ENCODE results near the gene MYEOV. TPM values are rescaled to one million over a fixed set of nuclear protein-coding genes. Genes with fewer than 3 reads are reported as not detected.

MYEOV gene
- polyA plus RNA-seq, 1 donor (not counting 4 experiments of a cell fraction or from before 2014, with no cell fraction given) = 1.4 TPM

DNA sequence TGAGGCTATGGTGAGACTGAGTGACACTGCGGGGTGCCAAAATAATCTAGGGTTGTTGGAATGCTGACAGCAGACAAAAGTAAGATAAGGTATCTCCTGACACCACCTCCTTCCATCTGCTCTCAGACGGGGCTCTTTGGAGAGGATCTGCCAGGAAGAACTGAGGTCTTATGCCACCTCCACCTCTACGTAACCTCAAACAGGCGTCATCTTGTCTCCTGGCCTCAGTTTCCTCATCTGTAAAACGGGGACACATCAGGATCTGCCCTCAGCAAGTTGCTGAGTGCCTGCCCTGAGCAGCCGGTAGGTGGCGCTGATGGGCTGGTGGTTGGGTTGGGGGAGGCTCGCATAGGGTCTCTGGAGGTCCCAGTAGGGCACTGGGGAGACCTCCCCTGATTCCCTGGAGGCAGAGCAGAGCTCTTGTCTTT, 1.7 kb upstream of the MYEOV start:
- DNase-seq (ENCODE audit: low read depth, low spot score) = no peak
- H3K4me3 ChIP-seq (ENCODE audit: control insufficient read depth in 2 of 3, extremely low read depth in 1 of 3, insufficient read depth in 2 of 3, low read depth in 1 of 3, low read length in 3 of 3) = no peak overlapping the region
- H2AFZ ChIP-seq (ENCODE audit: control insufficient read depth, low read length) = no peak overlapping the region
- H3K27me3 ChIP-seq (ENCODE audit: control insufficient read depth, extremely low read depth, insufficient read depth, low read length) = no peaks in the 10 kb centered on the region
- H3K27ac ChIP-seq (ENCODE audit: control insufficient read depth, insufficient read depth, low read length) = no peak overlapping the region
- H4K20me1 ChIP-seq (ENCODE audit: control insufficient read depth, extremely low read depth, insufficient read depth, low read length) = no peaks in the 10 kb centered on the region
- H3K4me2 ChIP-seq (ENCODE audit: control insufficient read depth, extremely low read depth, insufficient read depth, low read depth, low read length) = no peak overlapping the region
- dilution Hi-C loops (cut with MboI; ENCODE audit: extremely low pct_ligation_motif_present, low sequenced_read_pairs) = no loop called here
- H3K4me1 ChIP-seq (ENCODE audit: control insufficient read depth, extremely low read depth, insufficient read depth, low read length) = peaks cover 21% of the 10 kb centered on the region
- H3K9me1 ChIP-seq (ENCODE audit: control insufficient read depth, extremely low read depth, insufficient read depth, low read length) = no peaks in the 10 kb centered on the region
- TF ChIP-seq, protein P1, sequence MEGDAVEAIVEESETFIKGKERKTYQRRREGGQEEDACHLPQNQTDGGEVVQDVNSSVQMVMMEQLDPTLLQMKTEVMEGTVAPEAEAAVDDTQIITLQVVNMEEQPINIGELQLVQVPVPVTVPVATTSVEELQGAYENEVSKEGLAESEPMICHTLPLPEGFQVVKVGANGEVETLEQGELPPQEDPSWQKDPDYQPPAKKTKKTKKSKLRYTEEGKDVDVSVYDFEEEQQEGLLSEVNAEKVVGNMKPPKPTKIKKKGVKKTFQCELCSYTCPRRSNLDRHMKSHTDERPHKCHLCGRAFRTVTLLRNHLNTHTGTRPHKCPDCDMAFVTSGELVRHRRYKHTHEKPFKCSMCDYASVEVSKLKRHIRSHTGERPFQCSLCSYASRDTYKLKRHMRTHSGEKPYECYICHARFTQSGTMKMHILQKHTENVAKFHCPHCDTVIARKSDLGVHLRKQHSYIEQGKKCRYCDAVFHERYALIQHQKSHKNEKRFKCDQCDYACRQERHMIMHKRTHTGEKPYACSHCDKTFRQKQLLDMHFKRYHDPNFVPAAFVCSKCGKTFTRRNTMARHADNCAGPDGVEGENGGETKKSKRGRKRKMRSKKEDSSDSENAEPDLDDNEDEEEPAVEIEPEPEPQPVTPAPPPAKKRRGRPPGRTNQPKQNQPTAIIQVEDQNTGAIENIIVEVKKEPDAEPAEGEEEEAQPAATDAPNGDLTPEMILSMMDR (optimal IDR thresholded peaks at IDR 0.05 in 1 of 3, IDR thresholded peaks at IDR 0.05 in 1 of 3, conservative IDR thresholded peaks at IDR 0.05 in 1 of 3; ENCODE audit: extremely low read depth in 1 of 3, insufficient read depth in 2 of 3, low read length in 3 of 3) = peak in 2 of 3 experiments; percentile 84
- TF ChIP-seq EZH2 (IDR thresholded peaks at IDR 0.05; ENCODE audit: low read length) = no peak
- H3K36me3 ChIP-seq (ENCODE audit: control insufficient read depth in 2 of 2, extremely low read depth in 1 of 2, insufficient read depth in 2 of 2, low read length in 2 of 2) = no peaks in the 10 kb centered on the region
- H3K79me2 ChIP-seq (ENCODE audit: control insufficient read depth, insufficient read depth, low read length) = no peaks in the 10 kb centered on the region
- H3K9ac ChIP-seq (ENCODE audit: control insufficient read depth, extremely low read depth, insufficient read depth, low read length) = no peak overlapping the region
- H3K9me3 ChIP-seq (ENCODE audit: control insufficient read depth, low read depth, low read length) = no peaks in the 10 kb centered on the region
- no peak for FAIRE-seq

DNA sequence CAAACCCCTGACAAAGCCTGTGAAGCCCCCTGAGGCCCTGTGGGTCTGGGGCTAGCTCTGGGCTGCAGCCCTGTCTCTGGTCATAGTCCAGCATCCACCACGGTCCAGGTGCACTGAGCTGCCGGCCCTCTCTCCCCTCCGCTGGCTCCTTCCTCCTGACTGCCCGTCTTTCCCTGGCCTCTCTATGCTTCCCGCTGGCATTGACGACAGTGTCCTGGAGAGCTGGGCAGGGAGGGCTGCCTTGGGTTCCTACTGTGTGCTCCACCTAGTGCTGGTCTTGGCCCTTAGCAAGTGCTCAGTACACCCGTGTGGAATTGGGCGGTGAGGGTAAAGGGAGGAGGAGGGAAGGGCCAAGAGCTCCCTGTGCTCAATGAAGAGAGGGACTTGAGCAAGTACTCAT, 868 bp upstream of the MYEOV start:
- DNase-seq (ENCODE audit: low read depth, low spot score) (no peak), FAIRE-seq (no peak)
- Histone ChIP-seq H4K20me1 (ENCODE audit: control insufficient read depth, extremely low read depth, insufficient read depth, low read length) (no peaks in the 10 kb centered on the region), H3K79me2 (ENCODE audit: control insufficient read depth, insufficient read depth, low read length) (no peaks in the 10 kb centered on the region), H3K27ac (ENCODE audit: control insufficient read depth, insufficient read depth, low read length) (no peak overlapping the region), H3K9me3 (ENCODE audit: control insufficient read depth, low read depth, low read length) (no peaks in the 10 kb centered on the region), H3K4me1 (ENCODE audit: control insufficient read depth, extremely low read depth, insufficient read depth, low read length) (peaks cover 28% of the 10 kb centered on the region), H3K36me3 (ENCODE audit: control insufficient read depth in 2 of 2, extremely low read depth in 1 of 2, insufficient read depth in 2 of 2, low read length in 2 of 2) (no peaks in the 10 kb centered on the region), H3K4me3 (ENCODE audit: control insufficient read depth in 2 of 3, extremely low read depth in 1 of 3, insufficient read depth in 2 of 3, low read depth in 1 of 3, low read length in 3 of 3) (no peak overlapping the region), H3K9ac (ENCODE audit: control insufficient read depth, extremely low read depth, insufficient read depth, low read length) (no peak overlapping the region), H3K4me2 (ENCODE audit: control insufficient read depth, extremely low read depth, insufficient read depth, low read depth, low read length) (no peak overlapping the region), H2AFZ (ENCODE audit: control insufficient read depth, low read length) (no peak overlapping the region), H3K27me3 (ENCODE audit: control insufficient read depth, extremely low read depth, insufficient read depth, low read length) (no peaks in the 10 kb centered on the region), H3K9me1 (ENCODE audit: control insufficient read depth, extremely low read depth, insufficient read depth, low read length) (peaks cover 3% of the 10 kb centered on the region)
- dilution Hi-C loops (cut with MboI; ENCODE audit: extremely low pct_ligation_motif_present, low sequenced_read_pairs) = no loop called here
- TF ChIP-seq, protein P1 (optimal IDR thresholded peaks at IDR 0.05 in 1 of 3, IDR thresholded peaks at IDR 0.05 in 1 of 3, conservative IDR thresholded peaks at IDR 0.05 in 1 of 3; ENCODE audit: extremely low read depth in 1 of 3, insufficient read depth in 2 of 3, low read length in 3 of 3) = no peak
- no peak for TF ChIP-seq EZH2 (IDR thresholded peaks at IDR 0.05; ENCODE audit: low read length)

Data from keratinocyte (primary cell).